GM18907 (cell line): Measurements from ENCODE around the gene GATAD2A.

Experiments used
- ATAC-seq: cut with Tn5 transposase; IDR thresholded peaks from one replicate; pipeline ENCODE4 v1.9.1; 2021; ENCODE audit warnings: mild to moderate bottlenecking, moderate library complexity; ENCODE audit not compliant: unreplicated experiment

The GATAD2A gene

DNA sequence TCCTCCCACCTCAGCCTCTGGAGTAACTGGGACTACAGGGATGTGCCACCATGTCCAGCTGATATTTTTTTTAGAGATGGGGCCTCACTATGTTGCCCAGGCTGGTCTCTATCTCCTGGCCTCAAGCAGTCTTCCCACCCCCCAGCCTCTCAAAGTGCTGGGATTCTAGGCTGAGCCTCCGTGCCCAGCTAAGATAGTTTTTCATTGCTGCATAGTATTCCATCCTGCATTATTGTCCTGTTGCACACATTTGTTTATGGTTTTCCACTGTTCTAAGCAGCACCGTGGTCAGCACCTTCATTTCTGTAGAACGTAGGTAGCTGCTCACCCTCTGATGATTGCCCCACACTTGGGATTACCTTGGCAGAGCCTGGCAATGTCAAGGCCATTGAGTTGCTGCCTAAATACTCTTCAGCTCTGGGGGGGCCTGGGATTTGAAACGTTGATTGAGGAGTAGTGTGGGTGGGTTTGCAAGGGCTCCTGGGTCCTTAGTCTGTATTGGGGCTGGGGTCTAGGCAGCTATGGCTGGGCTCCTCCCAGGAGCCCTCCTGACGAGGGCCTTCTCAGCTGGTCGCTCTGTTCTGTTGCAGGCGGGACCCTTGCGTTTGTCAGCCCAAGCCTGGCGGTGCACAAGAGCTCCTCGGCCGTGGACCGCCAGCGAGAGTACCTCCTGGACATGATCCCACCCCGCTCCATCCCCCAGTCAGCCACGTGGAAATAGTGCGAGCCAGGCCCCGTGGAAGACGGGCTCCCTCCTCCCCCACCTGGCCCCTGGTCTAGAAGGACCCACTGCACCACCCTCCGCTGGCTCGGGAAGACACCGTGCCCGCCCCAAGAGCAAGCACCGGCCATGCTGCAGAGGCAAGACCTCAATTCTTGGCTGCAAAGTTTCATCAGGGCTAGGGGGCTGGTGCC lies 99.5 kb downstream of the GATAD2A start:
- ATAC-seq: no peak

DNA sequence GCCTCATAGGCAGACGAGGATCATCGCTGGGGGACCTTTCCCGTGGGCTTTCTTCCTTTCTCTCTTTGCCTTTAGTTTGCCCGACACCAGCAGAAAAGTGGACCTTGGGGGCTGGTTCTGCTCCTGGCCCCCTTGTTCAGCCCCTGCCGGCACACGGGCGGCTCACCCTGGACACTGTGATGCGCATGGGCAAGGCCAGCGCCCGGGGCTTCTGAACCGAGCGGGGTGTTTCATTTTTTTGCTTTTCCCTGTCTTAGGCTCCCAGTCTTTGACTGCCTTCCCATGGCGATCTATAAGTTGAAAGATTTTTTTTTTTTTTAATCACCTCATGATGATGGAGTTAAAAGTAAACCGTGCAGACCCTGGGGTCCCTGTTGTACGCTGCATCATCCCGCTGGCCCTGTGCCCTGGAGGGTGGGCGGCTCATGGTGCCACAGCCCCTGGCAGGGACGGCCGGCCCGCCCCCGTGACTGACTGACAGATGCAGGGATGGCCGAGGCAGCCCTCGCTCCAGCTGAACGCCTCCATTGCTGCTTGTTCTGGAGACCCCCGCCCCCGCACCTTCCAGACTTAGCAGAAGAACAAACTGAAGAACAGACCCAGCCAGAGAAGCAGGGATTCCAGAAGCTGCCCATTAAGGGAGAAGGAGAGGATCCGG lies 100.3 kb downstream of the GATAD2A start:
- ATAC-seq: no peak

DNA sequence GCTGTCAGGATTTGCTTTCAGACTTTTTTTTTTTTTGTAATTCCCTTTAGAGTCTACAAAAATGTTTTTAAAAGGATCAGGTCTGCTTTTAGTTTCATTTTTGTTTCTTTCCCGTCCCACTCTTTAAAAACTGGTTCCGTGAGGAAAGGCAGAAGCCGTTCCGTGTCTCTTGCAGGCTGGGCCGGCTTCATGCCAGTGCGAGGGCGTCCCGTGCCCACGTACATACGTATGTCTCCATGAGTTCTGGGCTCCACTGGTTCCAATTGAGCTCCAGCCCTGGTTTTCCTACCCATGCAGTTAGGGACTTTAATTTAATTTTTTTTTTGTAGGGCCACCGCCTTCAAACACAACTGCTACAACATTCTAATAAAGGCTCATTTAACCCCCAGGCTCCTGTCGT lies 101.1 kb downstream of the GATAD2A start:
- ATAC-seq: no peak

DNA sequence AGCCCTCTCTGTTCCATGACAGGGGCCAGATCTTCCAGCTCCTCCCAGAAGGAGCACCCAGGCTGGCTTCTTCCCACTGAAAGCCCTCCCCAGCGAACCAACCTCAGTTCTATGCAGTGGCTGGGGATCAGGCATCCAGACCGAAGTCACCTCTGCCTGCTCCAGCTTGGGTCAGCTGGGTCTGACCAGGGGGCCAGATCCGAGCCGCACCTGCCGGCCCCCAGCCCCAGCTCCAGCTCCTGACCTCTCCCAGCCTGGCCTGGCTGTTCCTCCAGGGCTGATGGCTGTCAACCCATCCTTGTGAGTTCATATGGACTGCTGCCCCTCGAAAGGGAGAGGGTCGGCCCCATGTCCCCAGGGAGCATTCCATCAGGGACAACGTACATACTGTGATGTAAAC lies 101.9 kb downstream of the GATAD2A start:
- ATAC-seq: no peak

DNA sequence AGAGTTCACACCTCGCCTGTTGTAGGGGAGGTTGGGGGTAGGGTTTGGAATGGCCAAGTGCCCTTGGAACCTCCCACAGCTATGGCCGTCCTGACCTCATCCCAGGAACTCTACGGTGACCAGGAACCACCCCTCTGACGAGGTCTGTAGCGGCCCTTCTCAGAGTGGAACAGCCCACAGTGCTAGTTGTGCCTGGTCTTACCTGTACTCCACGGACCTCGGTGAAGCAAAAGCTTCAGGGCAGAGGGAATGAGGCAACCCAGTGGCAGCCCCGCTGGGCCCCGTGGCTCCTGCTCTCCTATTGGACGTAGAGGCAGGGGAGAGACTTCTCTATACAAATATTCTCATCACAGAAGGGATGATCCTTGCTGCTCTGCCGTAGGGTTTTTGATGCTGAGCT lies 102.7 kb downstream of the GATAD2A start:
- no peak for ATAC-seq

DNA sequence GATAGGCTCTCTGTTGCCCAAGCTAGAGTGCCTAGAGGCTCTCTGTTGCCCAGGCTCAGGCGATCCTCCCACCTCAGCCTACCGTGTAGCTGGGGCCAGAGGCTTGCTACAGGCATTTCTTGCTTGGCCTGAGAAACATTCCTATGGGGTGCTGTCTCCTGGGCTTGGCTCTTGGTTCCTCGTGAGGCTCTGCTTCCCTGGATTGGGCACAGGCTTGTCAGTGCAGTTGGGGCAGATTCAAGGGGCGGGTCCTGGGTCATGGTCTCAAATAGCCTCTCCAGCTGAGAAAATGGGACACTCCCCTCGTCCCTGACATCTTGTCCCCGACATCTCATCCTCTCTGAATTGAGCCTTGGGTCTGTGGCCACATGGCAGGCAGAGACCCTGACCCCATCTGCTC lies 105.0 kb downstream of the GATAD2A start:
- ATAC-seq: no peak

DNA sequence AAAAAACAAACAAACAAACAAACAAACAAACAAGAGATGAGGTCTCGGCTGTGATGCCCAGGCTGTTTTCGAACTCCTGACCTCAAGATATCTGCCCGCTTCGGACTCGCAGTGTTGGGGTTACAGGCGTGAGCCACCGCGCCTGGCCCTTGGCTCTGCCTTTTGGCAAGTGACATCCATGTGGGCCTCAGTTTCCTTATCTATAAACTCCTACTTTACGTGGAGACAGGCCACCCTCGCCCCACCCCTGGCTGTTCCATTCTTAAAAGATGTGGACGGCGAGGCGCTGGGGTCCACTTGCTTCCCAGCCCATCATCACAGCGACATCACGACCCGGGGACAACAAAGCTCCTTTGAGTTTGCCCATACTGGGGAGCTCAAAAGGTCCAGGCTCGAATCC lies 108.2 kb downstream of the GATAD2A start:
- no peak for ATAC-seq

DNA sequence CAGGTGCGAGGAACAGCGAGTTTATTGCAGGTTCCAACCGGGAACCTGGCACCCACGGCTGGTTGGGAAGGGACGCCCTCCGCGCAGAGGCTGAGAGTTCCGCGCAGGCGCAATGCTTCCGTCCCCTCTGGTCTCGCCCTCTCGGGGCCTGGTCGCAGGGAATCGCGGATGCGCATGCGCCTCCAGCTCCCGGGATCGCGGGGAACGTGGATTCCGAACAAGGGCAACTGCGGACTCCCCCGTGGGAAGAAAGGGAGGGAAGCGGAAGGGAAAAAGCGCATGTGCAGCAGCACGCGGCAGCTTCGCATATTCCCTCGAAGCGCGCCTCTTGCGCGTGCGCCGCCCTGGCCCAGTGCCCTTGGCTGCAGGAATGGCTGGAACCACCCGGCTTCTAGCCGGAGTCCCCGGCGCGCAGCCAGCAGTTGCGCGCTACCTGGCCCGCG lies 108.8 kb downstream of the GATAD2A start:
- no peak for ATAC-seq

DNA sequence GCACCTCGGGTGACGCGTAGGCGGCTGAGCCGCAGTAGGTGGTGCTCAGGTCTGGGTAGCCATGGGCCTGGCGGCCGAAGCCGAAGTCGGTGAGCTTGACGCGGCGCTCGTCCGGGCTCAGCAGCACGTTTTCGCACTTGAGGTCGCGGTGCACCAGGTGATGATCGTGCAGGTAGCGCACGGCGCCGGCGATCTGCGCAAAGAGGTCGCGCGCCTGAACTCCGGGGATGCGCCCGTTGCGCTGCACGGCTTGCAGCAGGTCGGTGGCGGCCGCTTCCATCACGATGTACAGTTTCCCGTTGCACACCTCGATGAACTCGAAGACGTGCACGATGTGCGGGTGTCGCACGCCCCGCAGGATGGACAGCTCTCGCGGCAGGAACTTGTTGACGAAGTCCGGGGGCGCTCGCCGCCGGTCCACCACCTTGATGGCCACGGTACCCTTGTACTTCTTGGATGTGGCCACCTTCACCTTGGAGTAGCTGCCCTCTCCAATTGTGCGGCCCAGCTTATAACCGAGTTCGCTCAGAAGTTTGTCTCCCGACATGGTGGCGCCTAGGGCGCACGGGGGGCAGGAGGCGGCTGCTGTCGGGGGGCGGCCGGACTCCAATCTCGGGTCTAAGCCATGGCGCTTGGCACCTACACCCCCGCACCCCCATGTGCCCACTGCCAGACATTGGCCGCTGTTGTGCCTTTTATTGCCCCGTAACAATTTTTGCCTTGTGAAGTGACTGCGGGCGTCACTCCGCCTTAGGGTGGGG lies 109.6 kb downstream of the GATAD2A start, which contains the start of gene TSSK6:
Gene TSSK6, minus strand, starts transcription at position 668 of the 761 bp plus-strand sequence. Its CDS starts 121 bp downstream, at position 547.
- ATAC-seq: no peak

DNA sequence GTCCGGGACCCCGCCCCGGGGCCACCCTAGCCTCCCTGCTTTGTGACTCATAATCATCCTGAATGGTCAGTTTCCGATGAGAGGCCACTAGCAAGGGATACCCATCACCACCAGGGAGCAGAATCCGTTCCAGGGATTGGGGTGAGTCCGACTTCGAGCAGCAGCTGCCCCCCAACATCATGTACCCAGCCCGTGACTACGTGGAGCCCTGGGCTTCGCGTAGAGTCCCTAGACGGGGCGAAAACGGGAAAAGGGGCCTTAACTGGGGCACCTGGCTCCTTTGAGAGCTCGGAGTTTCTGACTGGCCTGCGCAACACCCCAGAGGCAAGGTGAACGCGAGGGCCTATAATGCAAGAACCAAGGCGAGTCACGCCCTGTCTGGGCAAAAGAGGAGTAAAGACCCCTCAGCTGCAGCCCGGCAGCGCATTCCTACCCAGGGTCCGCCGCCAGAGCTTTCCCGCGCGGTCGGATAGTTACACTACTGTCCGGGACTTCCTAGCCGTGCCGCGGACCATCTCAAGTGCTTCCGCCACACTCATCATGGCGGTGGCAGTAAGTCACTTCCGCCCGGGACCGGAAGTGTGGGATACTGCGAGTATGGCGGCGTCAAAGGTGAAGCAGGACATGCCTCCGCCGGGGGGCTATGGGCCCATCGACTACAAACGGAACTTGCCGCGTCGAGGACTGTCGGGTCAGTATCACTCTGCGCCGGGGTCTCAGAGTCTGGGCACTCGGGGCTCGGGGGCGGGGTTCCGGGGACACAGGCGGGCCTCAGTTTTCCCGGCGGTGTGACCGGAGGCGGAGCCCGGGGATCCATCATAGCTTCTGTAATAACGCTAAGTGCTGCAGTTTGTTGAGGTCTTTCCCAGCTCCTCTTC lies 110.4 kb downstream of the GATAD2A start, which contains the start of gene NDUFA13:
Gene NDUFA13, plus strand, starts transcription at position 584 of the 878 bp plus-strand sequence. Its CDS starts 14 bp downstream, at position 598.
- ATAC-seq: peak; percentile 89

DNA sequence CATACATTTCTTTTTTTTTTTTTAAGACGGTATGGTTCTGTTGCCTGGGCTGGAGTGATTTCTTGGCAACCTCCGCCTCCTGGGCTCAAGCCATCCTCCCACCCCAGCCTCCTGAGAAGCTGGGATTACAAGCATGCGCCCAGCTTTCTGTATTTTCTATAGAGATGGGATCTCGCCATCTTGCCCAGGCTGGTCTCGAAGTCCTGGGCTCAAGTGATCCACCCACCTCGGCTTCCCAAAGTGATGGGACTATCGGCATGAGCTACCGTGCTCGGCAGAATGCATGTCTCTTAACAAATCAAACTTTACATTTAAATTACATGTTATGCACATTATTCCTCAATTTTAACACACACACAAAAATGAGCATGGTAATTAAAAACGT lies 111.8 kb downstream of the GATAD2A start:
- ATAC-seq: no peak

DNA sequence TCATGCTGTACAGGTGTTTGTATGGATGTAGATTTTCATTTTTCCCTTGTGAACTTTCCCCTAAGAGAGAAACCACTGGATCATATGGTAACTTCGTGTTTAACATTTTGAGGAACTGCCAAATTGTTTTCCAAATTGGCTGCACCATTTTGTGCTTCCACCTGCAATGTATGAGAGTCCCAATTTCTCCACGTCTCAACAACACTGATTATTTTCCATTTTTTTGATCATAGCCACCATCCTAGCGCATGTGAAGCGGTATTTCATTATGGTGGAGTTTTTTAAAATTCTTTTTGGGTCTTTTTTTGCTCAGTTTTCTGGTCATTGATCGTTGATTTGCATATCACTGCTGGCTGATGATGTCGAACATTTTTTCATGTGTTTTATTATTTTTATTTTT lies 115.5 kb downstream of the GATAD2A start:
- ATAC-seq: no peak

DNA sequence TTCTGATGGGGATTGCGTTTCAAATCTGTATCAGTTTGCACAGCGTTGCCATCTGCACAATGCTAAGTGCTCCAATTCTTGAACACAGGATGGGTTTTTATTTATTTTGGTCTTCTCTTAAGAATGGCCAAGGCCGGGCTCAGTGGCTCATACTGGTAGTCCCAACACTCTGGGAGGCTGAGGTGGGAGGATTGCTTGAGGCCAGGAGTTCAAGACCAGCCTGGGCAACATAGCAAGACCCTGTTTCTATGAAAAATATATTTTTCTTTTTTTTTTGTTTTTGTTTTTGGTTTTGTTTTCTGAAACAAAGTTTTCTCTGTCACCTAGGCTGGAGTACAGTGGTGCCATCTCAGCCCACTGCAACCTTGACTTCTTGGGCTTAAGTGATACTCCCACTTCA lies 117.7 kb downstream of the GATAD2A start:
- no peak for ATAC-seq

DNA sequence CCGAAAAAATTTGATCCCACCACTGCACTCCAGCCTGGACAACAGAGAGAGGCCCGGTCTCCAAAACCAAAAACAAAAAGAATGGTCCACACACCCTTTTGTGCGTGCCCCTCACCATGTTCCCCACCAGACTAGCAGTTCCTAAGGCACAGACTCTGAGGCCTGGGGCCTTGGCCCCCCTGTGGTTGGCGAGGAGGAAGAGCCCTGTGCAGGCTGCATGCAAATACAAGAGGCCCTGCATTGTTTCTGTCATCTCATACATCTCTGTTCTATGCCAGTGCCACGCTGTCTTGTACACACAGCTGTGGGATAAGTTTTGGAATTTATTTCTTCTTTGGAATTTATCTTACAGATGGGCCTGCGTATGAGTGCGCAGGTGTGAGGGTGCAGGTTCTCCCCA lies 118.6 kb downstream of the GATAD2A start:
- ATAC-seq: no peak

DNA sequence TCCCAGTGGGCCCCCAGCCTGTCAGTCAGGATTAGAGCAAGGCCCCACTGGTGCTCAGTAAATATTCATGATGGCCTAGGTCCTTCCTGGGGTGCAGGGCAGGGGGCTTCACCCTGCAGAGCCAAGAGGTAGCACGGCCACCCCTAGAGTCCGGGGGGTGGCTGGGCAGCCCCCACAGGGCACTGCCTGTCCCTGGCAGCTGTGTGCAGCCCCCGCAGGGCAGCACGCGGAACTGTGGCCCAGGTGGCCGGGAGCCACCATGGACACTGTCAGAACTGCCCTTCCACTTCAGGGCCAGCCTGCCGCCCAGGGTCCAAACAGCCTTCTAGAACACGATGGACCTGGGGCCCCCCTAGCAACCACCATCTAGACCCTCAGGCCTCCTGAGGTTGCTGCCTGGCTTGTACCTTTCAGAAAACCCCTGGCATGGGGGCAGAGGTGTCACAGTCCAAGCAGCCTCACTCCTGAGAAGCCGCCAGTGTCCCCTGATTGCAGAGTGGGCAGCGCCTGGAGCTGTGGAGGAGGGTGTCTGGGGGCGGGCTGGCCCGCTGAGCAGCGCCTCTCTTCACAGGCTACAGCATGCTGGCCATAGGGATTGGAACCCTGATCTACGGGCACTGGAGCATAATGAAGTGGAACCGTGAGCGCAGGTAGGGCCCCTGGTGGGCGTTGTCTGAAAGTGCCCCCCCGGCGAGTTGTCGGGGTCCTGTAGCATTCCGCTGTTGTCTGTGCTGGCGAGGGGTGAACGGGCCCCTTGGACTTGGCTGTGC lies 120.3 kb downstream of the GATAD2A start:
- no peak for ATAC-seq

DNA sequence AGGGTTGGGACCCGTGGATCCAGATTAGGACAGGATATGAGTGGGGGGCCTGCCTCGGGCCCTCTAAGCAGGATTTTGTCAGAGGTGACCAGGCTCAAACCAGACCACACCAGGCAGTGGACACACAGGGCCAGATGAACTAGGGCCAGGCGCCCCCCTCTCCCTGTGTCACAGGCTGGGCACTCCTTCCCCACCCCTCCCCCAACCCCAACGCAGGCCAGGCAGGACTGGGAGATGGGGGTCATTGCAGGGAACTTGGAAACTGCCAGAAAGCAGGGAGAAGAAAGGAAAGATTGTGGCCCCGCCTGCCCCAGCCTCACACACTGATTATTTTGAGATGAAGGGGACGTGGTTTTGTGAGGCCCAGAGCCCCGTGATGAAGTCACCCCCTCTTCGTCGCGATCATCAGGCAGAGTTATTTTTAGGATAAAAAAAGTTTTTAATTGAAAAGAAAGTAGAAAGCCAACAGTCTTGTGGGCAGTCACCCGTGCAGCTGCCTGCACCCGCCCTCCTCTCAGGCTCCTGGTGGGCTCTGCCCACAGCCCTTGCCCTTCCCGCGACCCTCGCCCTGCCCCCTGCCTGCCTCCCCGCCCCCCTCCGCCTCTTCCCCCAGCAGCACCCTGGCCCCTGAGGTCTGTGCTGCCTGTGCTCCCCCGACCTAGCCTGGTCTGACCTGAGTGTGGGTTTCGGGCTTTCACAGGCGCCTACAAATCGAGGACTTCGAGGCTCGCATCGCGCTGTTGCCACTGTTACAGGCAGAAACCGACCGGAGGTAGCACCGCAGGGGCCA lies 121.3 kb downstream of the GATAD2A start:
- ATAC-seq: no peak

DNA sequence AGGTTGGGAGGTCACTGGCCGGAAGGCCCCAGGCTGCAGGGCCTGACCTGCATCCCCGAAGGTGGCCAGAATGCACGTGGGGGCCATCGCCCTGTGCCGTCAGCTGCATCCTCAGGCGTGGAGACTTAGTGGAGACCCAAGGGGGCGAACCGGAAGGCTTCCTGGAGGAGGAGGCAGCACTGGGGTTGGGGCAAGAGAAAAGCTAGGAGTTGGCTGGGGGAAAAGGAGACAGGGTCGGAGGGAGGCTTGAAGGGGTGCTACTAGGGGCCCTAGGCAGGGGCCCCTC lies 121.8 kb downstream of the GATAD2A start:
- no peak for ATAC-seq

DNA sequence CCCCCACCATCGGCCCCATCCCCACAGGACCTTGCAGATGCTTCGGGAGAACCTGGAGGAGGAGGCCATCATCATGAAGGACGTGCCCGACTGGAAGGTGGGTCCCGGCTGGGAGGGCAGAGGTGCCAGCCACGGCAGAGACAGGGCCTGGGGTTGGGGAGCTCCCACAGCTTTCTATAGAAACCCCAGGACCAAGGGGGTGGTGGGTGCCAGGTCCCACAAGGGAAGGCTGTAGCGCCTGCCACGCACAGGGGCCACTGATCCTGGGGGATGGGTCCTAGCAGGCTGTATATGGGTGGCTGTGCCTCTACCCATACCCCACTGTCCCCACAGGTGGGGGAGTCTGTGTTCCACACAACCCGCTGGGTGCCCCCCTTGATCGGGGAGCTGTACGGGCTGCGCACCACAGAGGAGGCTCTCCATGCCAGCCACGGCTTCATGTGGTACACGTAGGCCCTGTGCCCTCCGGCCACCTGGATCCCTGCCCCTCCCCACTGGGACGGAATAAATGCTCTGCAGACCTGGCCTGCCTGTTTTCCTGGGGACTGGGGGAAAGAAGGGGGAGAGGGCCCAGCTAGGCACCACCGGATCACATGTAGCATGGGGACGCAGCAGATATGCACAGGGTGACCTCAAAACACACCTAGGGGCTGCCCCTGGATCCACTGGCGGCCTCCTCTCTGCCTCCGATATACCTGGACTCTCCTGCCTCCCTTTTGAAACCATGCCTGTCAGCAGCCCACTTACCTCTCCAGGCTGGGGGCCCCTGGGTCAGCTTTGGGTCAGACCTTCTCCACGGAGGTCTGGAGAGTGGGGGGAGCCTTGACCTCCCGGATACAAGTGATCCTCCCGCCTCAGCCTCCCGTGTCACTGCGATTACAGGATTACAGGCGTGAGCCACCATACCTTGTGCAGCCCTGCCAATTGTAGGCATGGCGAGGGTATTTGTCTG lies 122.5 kb downstream of the GATAD2A start:
- no peak for ATAC-seq
